ENCODE data around the gene IFNLR1.
A peak's percentile ranks its signal among the peaks of the same experiment; 100 is the strongest.

Gene IFNLR1

DNA sequence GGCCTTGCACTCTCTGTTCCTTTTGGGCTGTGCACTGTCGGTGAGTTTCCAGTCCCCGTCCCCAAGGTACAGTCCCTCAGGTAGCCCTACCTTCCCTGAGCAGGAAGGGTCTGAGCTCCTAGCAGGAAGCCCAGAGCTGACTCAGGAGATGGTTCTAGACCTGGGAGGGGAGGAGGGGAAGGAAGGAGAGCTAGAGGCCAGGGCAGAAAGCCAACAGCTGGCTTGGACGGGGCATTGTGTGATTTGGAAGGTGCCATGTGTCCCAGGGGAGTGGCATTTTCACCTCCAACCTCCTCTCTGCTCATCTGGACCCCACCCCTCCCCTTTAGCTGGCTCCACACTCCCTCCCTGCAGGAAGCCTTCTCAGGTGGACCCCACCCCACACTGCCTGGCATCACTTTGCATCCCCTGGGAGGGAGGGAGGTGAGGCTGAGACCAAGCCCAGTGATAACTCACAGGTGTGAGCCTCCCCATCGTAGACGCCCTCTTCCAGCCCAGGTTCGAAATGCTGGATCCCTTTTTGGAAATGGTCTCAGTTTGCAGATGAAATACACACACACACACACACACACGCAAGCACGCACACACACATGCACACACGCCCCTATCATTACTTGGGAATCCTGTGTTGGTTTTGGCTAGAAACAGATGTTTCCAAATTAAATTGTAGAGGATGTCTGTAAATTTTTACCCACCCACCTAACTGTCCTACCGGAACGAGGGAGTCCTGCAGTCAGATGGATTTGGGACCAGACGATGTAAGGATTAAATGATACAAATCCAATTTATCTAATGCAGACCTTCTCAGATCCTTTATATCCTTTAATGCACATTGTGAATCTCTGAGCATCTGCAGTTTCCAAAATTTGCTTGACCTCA, 19.7 kb upstream of the IFNLR1 start:
- intact Hi-C loops (cut with DNase I) = no loop called here
- DNase-seq = no peak

DNA sequence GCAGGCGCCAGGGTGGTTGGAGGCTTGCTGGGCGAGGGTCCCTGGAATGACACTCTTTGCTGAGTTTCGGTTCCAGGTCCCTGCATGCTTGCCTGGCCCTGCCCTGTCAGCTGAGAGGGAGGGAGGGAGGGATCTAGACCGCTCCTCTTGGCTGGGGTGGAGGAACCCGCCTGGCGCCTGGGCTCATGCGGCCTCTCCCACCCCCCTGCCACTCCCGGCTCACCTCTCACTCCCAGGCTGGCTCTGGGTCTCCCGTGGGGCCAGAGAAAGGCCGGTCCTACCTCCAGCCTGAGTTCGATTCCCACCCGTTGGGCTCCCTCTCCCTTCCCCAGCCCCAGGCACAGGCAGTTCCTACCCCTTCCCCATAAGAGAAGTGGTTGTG, 19.0 kb upstream of the IFNLR1 start:
- intact Hi-C loops (cut with DNase I) = no loop called here
- no peak for DNase-seq

GRCh38 chr1:24205345-24206082, 18.4 kb upstream of the IFNLR1 start:
- intact Hi-C loops (cut with DNase I) = no loop called here
- DNase-seq = no peak

GRCh38 chr1:24204116-24204515, 17.0 kb upstream of the IFNLR1 start:
- intact Hi-C loops (cut with DNase I) = no loop called here
- no peak for DNase-seq

- intact Hi-C loops (cut with DNase I) = no loop called here
- no peak for DNase-seq
These were observed 16.3 kb upstream of the IFNLR1 start for GRCh38 chr1:24203404-24203803.

- intact Hi-C loops (cut with DNase I) = no loop called here
- DNase-seq = no peak
These were observed 15.9 kb upstream of the IFNLR1 start for GRCh38 chr1:24202987-24203386.

- intact Hi-C loops (cut with DNase I) = no loop called here
- no peak for DNase-seq
These were observed 15.5 kb upstream of the IFNLR1 start for GRCh38 chr1:24202556-24202955.

- peak; percentile 49 to 93 (median 81) for DNase-seq
- intact Hi-C loops (cut with DNase I) = no loop called here
These were observed 14.9 kb upstream of the IFNLR1 start for GRCh38 chr1:24201941-24202440.

DNA sequence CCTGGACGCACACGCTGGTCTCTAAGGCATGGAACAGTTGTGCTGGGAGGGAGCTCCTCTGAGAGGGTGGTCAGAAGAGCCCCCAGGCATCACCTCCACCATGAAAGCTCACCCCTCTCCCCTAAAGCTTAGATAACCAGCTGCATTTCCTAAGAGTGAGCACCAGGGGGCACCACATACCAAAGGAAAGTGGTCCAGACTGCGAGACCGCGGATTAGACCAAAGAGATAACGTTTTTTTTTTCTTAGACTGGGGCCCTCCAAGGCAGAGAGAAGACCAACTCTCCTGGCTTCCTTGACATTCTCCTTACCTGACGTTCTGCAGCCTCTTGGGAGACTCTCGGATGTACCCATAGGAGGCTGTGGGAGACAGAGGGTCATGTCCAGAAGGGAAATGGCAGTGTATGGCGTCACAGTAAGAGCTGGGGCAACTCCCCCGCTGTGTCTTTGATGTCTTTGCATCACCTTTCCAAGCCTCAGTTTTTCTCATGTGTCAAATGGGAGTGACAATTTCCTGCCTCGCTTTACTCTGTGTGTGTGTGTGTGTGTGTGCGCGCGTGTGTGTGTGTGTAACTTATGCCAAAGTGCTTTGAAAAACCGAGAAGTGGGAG, 12.3 kb upstream of the IFNLR1 start:
- intact Hi-C loops (cut with DNase I) = loop anchor here (2.0 to 5.0 kb wide), 2 partner anchors 191 to 443 kb away; partner anchors contain the start of gene SRRM1

DNA sequence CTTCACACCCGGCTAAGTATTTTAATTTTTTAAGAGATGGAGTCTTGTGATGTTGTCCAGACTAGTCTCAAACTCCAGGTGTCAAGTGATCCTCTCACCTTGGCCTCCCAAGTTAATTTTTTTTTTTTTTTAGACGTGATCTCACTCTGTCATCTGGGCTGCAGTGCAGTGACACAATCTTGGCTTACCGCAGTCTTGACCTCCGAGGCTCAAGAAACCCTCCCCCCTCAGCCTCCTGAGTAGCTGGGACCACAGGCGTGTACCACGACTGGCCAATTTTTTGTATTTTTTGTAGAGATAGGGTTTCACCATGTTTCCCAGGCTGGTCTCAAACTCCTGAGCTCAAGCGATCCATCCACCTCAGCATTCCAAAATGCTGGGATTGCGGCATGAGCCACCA, 11.7 kb upstream of the IFNLR1 start:
- DNase-seq = no peak
- intact Hi-C loops (cut with DNase I) = loop anchor here (2.0 to 5.0 kb wide), 2 partner anchors 192 to 444 kb away; partner anchors contain the start of gene SRRM1

More for the DNA sequence above, 12.3 kb upstream of the IFNLR1 start:
- peak; percentile 33 to 91 (median 76) for DNase-seq

DNA sequence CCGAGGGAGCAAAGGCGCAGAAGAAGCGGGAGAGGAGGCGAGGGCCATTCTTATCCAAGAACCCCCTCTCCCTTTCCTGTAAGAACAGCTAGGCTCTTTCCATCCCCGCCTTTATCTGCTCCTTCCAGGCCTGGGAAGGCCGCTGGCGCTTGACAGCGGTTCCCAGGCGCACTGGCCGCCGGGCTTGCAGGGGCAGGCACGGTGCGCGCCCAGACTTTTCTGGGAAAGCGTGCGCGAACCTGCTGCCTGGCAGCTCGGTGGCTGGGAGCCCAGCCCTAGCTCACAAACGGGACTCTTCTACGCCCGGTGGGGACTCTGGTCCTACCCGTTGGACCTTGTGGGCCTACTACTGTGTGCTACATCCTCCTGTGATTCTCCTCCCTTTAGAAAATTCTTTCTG, 8.8 kb upstream of the IFNLR1 start:
- intact Hi-C loops (cut with DNase I) = loop anchor here (5.0 kb wide), 1 partner anchor 446 kb away; the partner anchor contains the start of gene SRRM1
- DNase-seq = peak in 1 of 42 donors; percentile 49

DNA sequence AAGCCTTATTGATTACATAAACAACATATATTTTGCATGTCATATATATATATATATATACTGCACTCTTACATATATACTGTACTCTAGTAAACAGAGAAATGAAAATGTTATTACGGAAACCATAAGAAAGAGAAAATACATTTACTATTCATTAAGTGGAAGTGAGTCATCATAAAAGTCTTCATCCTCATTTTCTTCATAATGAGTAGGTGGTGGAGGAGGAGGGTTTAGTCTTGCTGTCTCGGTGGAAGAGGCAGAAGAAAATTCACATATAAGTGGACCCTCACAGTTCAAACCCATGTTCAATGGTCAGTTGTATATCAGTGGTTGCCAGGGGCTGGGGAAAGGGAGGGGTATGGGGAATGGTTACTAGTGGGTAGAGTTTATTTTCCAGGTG, 8.0 kb upstream of the IFNLR1 start:
- intact Hi-C loops (cut with DNase I) = loop anchor here (5.0 kb wide), 1 partner anchor 447 kb away; the partner anchor contains the start of gene SRRM1

DNA sequence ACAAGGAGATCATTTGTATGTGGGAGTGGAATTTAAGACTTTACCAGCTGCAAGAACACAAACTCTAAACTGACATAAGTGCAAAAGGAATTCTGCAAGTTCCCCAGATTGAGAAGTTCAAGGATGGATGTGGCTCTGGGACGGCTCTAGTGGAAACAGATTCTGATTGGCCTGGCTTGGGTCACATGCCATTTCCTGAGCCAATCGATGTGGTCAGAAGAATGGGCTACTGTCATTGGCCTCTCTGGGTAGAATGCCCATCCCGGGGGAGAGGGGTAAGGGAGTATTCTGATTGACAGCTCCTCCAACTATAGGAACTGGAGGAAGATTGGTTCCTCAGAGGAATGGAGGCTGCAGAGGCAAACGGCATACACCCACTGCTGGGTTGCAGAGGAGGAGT, 6.0 kb upstream of the IFNLR1 start:
- DNase-seq = no peak
- intact Hi-C loops (cut with DNase I) = no loop called here

More for the DNA sequence above, 8.0 kb upstream of the IFNLR1 start:
- DNase-seq = no peak

GRCh38 chr1:24191860-24192259, 4.8 kb upstream of the IFNLR1 start:
- intact Hi-C loops (cut with DNase I) = no loop called here

DNA sequence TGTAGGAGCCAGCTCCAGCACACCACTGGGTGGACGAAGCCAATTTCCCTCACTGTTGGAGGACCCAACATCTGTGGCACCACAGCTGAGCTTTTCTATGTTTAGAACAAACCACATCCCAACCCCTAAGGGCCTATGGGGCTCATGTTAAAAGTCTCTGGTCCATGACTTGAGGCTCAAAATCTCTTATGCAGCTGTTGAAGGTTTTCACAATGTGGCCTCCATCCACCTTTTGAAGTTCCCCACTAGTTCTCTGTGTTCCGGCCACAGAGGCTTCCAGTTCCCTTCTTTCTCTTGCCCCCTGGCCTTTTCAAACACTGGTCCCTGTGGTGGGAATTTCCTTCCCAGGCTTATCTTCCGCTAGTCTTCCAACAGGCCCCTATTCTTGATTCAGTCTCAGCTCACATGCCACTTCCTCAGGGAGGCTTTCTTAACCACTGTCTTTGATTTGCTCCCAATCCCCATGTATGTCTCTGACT, 3.9 kb upstream of the IFNLR1 start:
- intact Hi-C loops (cut with DNase I) = no loop called here
- DNase-seq = no peak

More at GRCh38 chr1:24191860-24192259, 4.8 kb upstream of the IFNLR1 start:
- no peak for DNase-seq

DNA sequence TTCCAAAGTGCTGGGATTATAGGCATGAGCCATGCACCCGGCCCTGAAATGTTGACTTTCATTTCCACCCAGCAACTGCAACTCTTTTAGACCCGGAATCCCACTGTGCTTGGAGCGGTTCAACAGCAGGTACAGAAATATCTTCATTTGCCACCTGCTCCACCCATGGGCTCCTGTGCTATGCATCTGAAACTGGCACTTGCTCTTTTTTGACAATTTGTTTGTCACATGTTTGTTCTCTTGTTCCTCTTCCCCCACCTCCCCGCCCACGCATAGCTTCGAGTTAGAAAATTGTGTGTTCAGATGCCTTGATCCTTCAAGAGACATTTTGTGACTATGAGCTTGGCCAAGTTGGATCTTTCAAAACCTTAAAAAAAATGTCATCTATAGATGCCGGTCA, 2.4 kb upstream of the IFNLR1 start:
- peak in 1 of 42 donors; percentile 52 for DNase-seq
- intact Hi-C loops (cut with DNase I) = no loop called here

DNA sequence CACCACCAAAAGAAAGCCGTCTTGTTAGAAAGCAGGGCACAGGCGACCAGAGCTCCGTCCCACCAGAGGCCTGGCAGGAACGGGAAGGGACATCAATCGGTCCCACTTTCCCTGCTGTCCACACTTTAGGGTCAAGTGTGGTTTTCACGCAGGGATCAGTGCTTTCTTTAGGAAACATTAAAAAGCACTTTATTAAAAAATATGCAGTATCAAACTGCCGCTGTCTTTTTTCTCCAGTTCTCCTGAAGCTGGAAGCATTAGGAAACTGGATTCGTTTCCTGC, 437 bp downstream of the IFNLR1 start:
- DNase-seq = no peak
- intact Hi-C loops (cut with DNase I) = no loop called here

GRCh38 chr1:24186031-24186710, 918 bp downstream of the IFNLR1 start:
- intact Hi-C loops (cut with DNase I) = no loop called here
- DNase-seq = no peak

DNA sequence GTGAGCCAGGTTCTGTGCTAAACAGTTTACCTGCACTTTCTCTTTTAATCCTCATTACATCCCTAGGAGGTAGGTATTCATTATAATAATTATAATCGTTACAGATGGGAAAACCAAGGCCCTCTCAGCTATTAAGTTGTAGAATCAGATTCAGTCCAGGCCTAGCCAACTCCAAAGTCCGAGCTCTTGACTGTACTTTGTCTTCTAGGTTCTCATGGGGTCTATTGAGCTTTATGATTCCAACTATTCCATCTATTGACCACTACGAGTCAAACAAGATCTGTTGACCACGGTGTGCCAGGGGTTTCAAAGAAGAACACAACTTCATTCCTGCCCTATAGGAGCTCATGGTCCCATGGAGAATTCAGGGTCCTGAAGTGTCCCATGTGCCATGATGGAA, 2.0 kb downstream of the IFNLR1 start:
- DNase-seq = no peak
- intact Hi-C loops (cut with DNase I) = no loop called here
